Uterus (tissue), 2 donors: ENCODE results near the gene YARS1.

Experiments used
- CTCF ChIP-seq, 4 experiments: fragments of 200-600 bp in 2 of 4; fragments of 450-650 bp in 2 of 4; sonication (generic) in 2 of 4; IDR thresholded peaks; one replicate each; pipeline ENCODE4 v1.5.1; 2016 to 2019; ENCODE audit warnings: antibody characterized with exemption in 4 of 4, mild to moderate bottlenecking in 2 of 4, moderate library complexity in 1 of 4
- POLR2A ChIP-seq, 2 donors: fragments of 450-650 bp; IDR thresholded peaks; one replicate each; pipeline ENCODE4 v1.6.1; 2016; ENCODE audit warnings: antibody characterized with exemption in 2 of 2, mild to moderate bottlenecking in 1 of 2, moderate library complexity in 1 of 2

GRCh38 chr1:32746130-32746529, 71.0 kb downstream of the YARS1 start:
- TF ChIP-seq POLR2A (IDR thresholded peaks at IDR 0.05) (no peak), CTCF (IDR thresholded peaks at IDR 0.05) (no peak)
